Adrenal gland (tissue), 12 donors: ENCODE data around the gene MBD4. TPM values are rescaled to one million over a fixed set of nuclear protein-coding genes. Genes with fewer than 3 reads are reported as not detected.

Source experiments
- DNase-seq, 7 donors: peaks; one replicate each; pipeline ENCODE4 v3.0.0-alpha.2; 2019 to 2020
- H3K27ac ChIP-seq, 5 donors: fragments of 200-600 bp; sonication (generic) in 4 of 5; 1 replicate in 3 of 5; 2 replicates in 2 of 5; pipeline versions ENCODE4 v1.5.1 to v1.8.0; 2016 to 2020; ENCODE audit warnings: mild to moderate bottlenecking in 1 of 5
- H3K27me3 ChIP-seq: fragments of 200-600 bp; 2 replicates; pipeline ENCODE4 v1.8.0; 2021
- H3K36me3 ChIP-seq, 2 donors: fragments of 200-600 bp; replicated peaks in 1 of 2; 1 replicate in 1 of 2; 2 replicates in 1 of 2; pipeline versions ENCODE4 v1.5.1 to v1.8.0; 2018 to 2022
- H3K4me1 ChIP-seq, 2 donors: fragments of 200-600 bp; replicated peaks in 1 of 2; 1 replicate in 1 of 2; 2 replicates in 1 of 2; pipeline versions ENCODE4 v1.5.1 to v1.8.0; 2018 to 2021
- H3K4me3 ChIP-seq, 4 donors: fragments of 200-600 bp; sonication (generic) in 3 of 4; one replicate each; pipeline ENCODE4 v1.5.1; 2016 to 2018
- H3K9me3 ChIP-seq, 3 donors: fragments of 200-600 bp; sonication (generic) in 1 of 3; replicated peaks in 1 of 3; 1 replicate in 2 of 3; 2 replicates in 1 of 3; pipeline versions ENCODE4 v1.5.1 to v1.8.0; 2016 to 2021
- CTCF ChIP-seq, 6 experiments: fragments of 450-650 bp in 4 of 6; fragments of 200-600 bp in 2 of 6; sonication (generic) in 1 of 6; IDR thresholded peaks; 1 replicate in 5 of 6; 2 replicates in 1 of 6; pipeline versions ENCODE4 v1.5.1 to v1.8.0; 2016 to 2021; ENCODE audit warnings: antibody characterized with exemption in 6 of 6, mild to moderate bottlenecking in 2 of 6, moderate library complexity in 1 of 6
- POLR2A ChIP-seq, 2 donors: fragments of 450-650 bp; IDR thresholded peaks; one replicate each; pipeline ENCODE4 v1.6.1; 2017; ENCODE audit warnings: antibody characterized with exemption in 2 of 2, mild to moderate bottlenecking in 2 of 2, moderate library complexity in 1 of 2
- WGBS, 4 donors: extraction: QIAGEN DNeasy Blood & Tissue Kit in 2 of 4; methylation state at CpG; one replicate each; pipeline versions ENCODE4 v1.1.5 to v1.1.7; 2013 to 2017; 5-methylcytosine and 5-hydroxymethylcytosine counted together
- intact Hi-C, 2 donors: fragments of 100-400 bp; cut with DNase I; formaldehyde crosslinking; loops; one replicate each; pipeline versions ENCODE4 v1.14.1 to v1.15.0; 2022 to 2023
- polyA plus RNA-seq, 3 donors: library from polyadenylated mRNA; stranded (reverse); fragments of 200-250 nt in 2 of 3; fragments of 350-450 nt in 1 of 3; fragmentation: Illumina TruSeq in 1 of 3; extraction: RNeasy Lipid Tissue Mini Kit (QIAGEN cat#74804) in 1 of 3; gene quantifications; one replicate each; pipeline ENCODE4 v1.2.3, GENCODE V29; 2013 to 2014
- total RNA-seq, 9 donors: library from RNA; depleted of rRNA in 4 of 9; stranded (reverse); fragments of >200 nt in 4 of 9; fragments of 120-200 nt in 1 of 9; fragmentation: NEBNext Ultra II Directional in 1 of 9; extraction: Animal tissue kit (Norgen Biotek cat#: 25700) in 1 of 9; gene quantifications; one replicate each; pipeline versions ENCODE4 v1.1.0 to v1.2.4, GENCODE V29; 2013 to 2023
- donor health status: healthy with polysubstance abuse.
- donor health status: Bipolar disorder and iron deficiency.
- donor health status: DM: yes; HTN: yes; CAD: no.
- donor health status: DM: no; HTN: no; CAD: no.
- donor health status: DM: no; HTN: no; CAD: no.
- donor health status: DM: yes; HTN: yes; CAD: no.

The MBD4 gene
- total and polyA plus RNA-seq, 12 donors, result 9.9 to 32.3 (median 25.4) TPM

DNA sequence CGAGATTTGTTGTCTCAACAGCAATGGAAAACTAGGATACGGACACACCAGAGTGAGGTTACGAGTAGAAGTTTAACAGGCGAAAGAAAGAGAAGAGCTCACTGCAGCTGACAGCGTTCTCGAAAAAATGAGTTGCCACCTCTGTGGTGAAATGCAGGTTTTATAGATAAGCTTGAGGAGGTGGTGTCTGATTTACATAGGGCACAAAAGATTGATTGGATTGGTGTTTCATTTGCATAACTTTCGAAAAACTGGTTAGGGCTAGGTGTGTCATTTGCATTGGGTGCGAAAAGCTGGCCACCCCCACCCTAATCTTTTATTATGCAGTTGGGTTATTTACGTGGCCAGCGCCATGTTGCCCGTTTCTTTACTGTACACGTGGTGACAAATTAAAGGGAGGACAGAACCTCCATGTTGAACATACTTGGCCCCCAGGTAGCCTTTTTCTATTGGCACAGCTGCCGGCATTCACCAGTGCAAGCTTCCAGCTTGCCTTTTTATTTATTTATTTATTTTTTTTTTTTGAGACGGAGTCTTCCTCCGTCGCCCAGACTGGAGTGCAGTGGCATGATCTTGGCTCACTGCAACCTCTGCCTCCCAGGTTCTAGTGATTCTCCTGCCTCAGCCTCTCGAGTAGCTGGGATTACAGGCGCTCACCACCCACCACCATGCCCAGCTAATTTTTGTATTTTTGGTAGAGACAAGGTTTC is 8.6 kb upstream of the MBD4 start:
- no peak for DNase-seq
- 92 to 94% (median 93%) methylated on average over 18 of the region's 18 CpGs for whole genome bisulfite sequencing, 4 donors
- Histone ChIP-seq H3K27ac (no peak overlapping the region), H3K9me3 (no peaks in the 10 kb centered on the region), H3K36me3 (peaks cover 0 to 7% of the 10 kb centered on the region in 2 donors), H3K27me3 (no peaks in the 10 kb centered on the region), H3K4me3 (no peak overlapping the region), H3K4me1 (peaks cover 1 to 18% of the 10 kb centered on the region in 2 donors)
- no peak for TF ChIP-seq POLR2A (IDR thresholded peaks at IDR 0.05)
- TF ChIP-seq CTCF (IDR thresholded peaks at IDR 0.05), result no peak
- intact Hi-C loops, result no loop called here

- TF ChIP-seq POLR2A (IDR thresholded peaks at IDR 0.05) (no peak), CTCF (IDR thresholded peaks at IDR 0.05) (no peak)
- Histone ChIP-seq H3K27me3 (no peaks in the 10 kb centered on the region), H3K27ac (no peak overlapping the region), H3K36me3 (no peaks in the 10 kb centered on the region), H3K4me3 (no peak overlapping the region), H3K4me1 (peaks cover 0 to 30% of the 10 kb centered on the region in 2 donors), H3K9me3 (no peaks in the 10 kb centered on the region)
- 69 to 83% (median 72%) methylated on average over 1 of the region's 1 CpG for WGBS, 4 donors
- intact Hi-C loops, result no loop called here
- DNase-seq, result no peak
Measured at GRCh38 chr3:129446926-129447325, 7.2 kb upstream of the MBD4 start.

DNA sequence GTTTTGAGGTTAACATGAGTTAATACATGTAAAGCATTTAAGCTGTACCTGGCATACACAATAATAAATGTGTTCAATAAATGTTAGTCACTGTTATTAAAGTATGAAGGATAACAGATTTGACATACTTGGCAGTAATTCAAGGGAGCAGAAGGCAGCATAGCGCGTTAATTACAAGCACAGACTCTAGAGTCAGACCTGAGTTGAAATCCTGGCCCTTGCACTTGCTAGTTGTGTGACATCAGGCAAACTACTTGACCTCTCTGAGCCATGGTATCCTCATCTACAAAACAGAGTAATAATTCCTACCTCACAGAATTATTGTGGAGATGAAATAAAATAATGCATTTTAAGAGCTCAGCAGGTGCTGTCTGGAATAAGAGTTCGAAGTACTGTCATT is 5.7 kb upstream of the MBD4 start:
- Histone ChIP-seq H3K27ac (no peak overlapping the region), H3K36me3 (no peaks in the 10 kb centered on the region), H3K27me3 (no peaks in the 10 kb centered on the region), H3K4me3 (no peak overlapping the region), H3K9me3 (no peaks in the 10 kb centered on the region), H3K4me1 (peaks cover 10 to 44% of the 10 kb centered on the region in 2 donors)
- TF ChIP-seq CTCF (IDR thresholded peaks at IDR 0.05), result no peak
- no peak for DNase-seq
- intact Hi-C loops, result no loop called here
- WGBS, 4 donors, result 56 to 76% (median 73%) methylated on average over 3 of the region's 3 CpGs

DNA sequence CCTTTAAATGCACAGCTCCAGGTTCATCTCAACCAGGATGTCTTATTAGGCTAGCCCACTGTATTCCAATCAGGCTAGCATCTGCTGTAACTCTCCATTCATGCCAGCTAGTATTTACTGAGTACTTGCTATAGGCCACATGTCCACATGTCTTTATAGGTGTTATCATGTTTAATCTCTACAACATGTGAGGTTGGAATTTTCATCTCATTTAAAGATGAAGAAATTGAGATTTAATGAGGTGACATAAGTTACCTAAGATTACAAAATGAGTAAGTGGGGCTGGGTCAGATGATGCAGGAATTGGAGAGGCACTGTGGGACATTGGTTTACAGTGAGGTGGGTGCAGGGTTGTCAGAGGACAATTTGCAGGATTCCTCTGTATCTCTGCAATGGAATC is 3.2 kb upstream of the MBD4 start:
- Histone ChIP-seq H3K36me3 (no peaks in the 10 kb centered on the region), H3K27me3 (no peaks in the 10 kb centered on the region), H3K9me3 (no peaks in the 10 kb centered on the region), H3K27ac (peak overlapping the region in 2 of 5 donors; percentile 19 to 94), H3K4me1 (peaks cover 10 to 57% of the 10 kb centered on the region in 2 donors), H3K4me3 (no peak overlapping the region)
- intact Hi-C loops, result no loop called here
- DNase-seq, result no peak
- TF ChIP-seq CTCF (IDR thresholded peaks at IDR 0.05) (no peak), POLR2A (IDR thresholded peaks at IDR 0.05) (no peak)
